ENCODE measurements around the gene TDRD10.
"Not testable (repeated sequence)": the region's sequence is repeated elsewhere in the genome, so short reads cannot be mapped to it uniquely, and the experiment has no call there.

Gene TDRD10

DNA sequence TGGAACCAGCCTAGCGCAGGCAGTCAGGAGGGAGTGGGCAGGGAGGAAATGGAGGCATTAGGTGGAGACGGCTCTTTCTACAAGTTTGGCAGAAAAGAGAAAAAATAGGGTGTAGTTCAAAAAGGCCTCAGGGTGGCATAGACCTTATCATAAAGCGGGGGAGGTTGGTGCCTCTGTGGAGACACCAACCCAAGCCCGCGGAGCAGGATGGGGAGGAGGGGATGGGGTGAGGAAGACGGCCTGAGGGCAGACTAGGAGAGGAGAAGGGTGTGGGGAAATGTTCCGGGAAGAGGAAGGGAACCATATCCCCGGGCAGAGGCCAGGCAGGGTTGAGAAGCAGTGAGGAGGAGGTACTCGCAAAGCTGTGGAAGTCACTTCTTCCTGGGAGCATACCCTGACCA lies 17.6 kb downstream of the TDRD10 start:
- no peak for DNase-seq

DNA sequence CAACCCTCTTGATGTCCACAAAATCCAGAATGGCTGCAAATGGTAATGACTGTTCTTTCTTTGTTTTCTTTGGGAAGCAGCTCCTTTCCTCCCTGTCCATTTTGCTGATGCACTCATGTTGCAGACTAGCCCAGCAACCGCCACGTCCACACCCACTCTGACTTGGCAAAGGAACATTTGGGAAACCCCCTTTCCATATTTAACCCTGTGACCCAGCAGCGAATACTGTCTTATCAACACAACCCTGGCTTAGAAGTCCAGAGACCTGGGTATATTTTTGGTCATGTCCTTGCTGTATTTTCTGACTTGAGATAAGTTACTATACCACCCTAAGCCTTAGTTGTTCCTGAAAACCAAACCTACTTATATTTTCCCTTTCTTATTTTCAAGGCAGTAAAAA lies 18.3 kb downstream of the TDRD10 start:
- no peak for DNase-seq

DNA sequence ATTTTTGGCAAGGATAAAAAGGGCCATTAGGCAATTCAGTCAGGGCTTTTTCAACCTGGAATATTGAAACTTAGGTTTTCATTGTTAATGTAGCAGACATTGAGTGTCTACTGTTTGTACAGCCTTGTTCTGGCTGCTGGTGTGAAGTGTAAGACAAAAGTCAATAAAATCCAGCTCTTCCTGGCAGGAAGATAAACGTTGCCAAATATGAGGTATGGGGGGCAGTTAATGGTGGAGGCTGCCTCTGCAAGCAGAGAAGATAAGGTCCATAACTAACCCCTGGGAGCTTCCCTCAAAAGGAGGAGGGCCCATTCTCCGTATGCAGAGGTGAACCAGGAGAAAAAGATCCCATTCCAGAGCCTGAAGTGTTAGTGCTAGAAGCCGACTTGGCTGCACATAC lies 19.7 kb downstream of the TDRD10 start:
- no peak for DNase-seq

DNA sequence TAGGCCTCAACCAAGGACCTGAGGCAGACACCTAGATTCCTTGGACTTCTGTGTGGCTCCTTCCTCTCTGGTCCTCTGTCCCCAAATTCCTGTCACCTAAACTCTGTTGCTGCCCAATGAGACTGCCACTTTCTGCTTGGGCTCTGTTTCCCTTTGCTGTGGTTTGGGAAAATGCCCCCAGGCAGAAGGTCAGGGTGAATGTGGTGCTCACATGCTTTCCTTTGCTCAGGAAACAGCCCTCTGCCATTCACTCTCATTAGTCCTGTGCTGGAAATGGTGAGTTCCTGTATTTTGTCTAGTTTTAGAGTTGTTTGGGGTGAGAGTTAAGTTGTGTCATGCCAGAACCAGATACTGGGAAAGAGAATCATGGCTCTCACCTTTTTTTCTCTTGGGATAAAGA lies 22.9 kb downstream of the TDRD10 start:
- no peak for DNase-seq

DNA sequence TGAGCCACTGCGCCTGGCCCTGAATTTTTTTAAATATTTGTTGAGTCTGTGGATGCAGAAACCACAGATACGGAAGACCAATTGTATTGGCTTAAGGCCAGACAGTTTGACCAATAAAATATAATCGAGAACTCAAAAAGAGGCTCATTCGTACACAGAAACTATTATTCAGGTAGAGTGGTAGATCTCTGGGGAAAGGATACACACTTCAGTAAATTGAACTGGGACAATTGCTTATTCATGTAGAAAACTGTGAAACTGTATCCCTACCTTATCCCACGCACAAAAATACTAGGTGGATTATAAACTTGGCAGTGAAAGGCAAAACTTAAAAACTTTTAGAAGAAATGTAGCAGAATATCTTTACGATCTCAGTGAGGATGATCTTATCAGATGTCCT lies 25.2 kb downstream of the TDRD10 start:
- DNase-seq: no peak

DNA sequence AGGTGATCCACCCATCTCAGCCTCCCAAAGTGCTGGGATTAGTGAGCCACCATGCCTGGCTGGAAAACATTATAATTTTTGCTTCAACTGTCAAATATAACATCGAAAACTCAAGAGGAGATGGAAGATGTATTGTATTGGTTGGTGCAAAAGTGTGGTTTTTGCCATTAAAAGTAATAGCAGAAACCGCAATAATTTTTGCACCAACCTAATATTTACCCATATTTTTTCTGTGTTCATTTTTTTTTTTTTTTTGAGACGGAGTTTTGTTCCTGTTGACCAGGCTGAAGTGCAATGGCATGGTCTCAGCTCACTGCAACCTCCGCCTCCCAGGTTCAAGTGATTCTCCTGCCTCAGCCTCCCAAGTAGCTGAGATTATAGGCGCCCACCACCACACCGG lies 27.3 kb downstream of the TDRD10 start:
- no peak for DNase-seq

DNA sequence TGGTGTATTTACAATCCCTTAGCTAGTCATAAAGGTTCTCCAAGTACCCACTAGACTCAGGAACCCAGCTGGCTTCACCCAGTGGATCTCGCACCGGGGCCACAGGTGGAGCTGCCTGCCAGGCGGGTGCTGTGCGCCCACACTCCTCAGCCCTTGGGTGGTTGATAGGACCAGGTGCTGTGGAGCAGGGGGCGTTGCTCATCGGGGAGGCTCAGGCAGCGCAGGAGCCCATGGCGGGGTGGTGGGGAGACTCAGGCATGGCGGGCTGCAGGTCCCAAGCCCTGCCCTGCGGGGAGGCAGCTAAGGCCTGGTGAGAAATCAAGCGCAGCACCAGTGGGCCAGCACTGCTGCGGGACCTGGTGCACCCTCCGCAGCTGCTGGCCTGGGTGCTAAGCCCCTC lies 29.9 kb downstream of the TDRD10 start:
- DNase-seq: not testable (repeated sequence)

DNA sequence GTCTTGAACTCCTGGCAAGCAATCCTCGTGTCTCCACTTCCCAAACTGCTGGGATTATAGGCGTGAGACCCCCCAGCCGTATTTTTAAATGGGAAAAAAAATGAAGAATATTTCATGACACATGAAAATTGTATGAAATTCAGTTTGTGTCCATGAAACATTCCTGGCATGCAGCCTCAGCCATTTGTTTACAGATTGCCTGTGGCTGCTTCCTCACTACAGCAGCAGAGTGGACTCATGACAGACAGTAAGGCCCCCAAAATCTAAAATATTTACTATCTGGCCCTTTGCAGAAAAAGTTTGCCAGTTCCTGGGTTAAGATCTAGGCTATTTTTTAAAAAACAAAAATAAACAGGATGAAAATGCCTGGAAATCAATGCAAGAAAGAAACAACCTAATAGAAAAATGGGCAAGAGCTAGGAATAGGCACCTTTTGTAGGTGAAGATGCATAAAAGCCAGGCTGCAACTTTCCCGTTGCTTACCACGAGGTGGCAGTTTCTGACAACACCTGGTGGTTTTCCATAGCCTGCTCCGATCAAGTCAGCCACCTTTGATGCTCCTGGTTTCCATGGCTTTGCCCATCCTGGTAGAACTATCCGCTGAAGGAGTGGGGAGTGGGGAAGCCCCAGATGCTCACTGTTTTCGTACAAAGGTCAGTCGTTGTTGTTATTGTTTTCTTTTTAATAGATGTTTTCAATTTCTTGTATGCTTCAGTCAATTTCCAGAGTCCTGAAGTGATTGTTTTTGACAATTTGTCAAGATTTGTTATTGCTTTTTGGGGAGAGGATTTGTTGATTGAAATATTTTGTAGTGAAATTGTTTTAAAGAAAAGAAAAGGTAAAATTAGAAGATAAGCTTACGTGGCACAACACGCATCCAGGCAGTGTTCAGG lies 32.2 kb downstream of the TDRD10 start:
- peak; percentile 79 for DNase-seq

DNA sequence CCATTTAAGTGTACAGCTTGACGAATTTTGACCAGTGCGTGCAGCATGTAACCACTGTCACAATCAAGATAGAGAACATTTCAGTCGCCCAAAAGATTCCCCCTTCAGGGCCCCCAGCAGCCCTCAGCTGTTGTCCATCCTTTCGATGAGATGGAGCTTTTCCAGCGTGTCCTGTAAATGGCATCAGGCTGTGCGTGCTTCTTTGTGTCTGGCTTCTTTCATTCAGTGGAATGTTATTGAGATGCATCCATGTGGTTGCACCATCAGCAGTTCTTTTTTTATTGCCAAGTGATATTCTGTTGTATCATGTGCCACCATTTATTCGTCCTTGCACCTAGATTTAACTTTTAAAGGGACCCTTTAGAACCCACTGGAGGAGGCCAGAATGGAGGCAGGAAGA lies 34.6 kb downstream of the TDRD10 start:
- no peak for DNase-seq

DNA sequence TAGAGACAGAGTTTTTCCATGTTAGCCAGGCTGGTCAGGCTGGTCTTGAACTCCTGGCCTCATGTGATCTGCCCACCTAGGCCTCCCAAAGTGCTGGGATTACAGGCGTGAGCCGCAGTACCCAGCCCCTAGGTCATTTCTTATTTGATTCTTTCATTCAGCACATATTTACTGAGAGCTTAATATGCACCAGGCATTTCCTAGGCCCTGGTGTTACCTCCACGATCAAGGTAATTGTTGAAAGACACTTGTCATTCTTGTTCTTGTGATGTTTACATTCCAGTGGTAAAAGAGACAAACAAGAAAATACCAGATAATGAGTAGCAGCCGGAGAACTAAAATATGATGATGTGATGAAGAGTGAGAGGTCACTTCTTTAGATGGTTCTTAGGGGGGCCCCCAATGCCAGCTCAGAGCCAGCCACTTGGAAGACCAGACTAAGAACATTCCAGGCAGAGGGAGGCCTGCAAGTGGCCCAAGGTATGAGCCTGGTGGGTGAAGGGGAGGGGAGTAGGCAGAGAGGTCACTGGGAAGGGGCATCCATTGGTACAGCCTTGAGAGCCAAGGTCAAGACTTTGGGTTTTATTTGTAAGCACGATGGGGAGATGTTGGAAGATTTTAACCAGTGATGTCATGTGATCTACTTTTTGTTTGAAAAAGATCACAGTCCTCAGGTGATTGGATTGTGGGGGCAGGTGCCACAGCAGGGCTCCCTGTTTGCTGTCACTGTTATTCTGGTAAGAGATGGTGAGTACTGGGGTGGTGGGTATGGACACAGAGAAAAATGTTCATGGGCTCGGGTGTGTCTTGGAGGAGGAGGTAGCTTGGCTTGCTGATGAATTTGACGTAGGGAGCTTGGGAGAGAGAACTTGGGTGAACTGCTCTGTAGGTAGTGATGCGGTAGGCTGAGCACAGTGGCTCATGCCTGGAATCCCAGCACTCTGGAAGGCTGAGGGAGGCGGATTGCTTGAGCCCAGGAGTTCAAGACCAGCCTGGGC lies 37.8 kb downstream of the TDRD10 start:
- no peak for DNase-seq

DNA sequence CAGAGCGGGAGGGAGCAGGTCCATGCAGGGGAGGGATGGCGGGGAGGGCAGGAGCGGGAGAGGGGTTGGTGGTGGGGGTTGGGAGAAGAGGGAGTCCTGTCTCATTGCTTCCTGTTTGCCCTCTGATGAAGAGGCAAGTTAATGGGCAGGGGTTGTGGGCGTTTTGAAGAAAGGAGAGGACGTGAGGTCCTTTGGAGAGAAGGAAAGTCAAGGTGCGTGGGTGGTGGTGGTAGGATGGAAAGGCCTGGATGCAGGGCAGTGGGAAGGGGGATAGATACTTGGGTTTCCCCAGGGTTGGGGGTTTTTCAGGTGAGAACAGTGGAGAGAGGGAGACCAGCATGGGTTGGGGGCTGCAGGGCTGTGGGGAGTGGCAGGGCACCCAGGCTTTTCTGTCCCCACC lies 39.2 kb downstream of the TDRD10 start:
- DNase-seq: no peak

DNA sequence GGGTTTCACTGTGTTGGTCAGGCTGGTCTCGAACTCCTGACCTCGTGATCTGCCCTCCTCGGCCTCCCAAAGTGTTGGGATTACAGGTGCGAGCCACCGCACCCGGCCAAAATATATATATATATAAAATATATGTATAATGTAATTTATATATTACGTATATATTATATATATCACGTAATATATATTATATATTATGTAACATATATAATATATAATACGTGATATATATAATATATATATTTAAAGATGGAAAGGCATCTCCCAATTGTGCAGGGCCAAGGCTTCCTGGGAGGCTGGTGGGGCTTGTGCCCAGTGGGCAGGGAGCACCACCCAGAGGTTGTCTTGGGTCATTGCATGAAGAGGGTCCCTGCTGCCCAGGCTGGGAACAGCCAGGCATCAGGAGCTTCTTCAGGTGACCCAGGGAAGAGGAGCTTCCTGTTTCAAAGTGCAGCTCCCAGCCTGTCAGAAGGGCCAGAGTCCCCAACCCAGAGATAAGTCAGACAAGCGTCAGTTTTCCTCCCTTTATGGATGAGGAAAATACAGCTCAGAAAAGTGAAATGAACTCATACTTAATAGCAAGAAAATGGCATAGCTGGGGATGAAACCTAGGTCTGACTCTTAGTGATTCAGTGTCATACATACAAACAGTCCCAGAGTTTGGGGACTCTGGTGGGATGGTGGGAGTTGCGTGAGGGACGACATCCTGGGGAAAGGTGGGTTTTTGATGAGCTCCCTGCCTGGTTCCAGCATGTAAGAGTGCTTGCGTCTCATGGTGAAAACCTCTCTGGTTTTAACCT lies 44.4 kb downstream of the TDRD10 start:
- peak; percentile 39 for DNase-seq

DNA sequence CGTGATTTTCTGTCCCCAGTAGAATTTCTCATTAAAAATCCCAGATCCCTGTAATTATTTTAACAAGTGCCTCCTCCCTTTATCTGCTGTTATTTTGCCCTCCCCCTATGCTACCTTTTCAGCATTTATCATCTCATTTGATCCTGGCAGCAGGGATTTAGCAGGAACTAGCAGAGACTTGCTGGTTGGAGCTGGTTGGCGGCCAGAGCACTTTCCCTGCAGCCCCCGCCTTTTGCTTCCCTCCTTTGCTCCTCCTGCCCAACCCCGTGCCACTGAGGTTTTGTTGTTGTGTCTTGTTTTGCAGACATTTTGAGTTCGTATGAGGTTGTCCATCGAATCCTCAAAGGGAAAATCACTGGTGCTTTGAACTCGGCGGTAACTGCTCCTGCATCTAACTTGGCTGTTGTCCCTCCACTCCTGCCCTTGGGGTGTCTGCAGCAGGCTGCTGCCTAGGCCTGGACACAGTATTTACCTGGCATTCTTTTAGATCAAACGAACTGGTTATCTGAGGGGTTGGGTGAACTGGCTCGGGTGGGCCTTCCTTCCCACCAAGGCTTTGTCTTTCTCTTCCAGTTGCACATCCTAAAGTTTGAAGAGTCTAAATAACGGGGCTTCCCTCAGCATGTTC lies 45.2 kb downstream of the TDRD10 start:
- no peak for DNase-seq

DNA sequence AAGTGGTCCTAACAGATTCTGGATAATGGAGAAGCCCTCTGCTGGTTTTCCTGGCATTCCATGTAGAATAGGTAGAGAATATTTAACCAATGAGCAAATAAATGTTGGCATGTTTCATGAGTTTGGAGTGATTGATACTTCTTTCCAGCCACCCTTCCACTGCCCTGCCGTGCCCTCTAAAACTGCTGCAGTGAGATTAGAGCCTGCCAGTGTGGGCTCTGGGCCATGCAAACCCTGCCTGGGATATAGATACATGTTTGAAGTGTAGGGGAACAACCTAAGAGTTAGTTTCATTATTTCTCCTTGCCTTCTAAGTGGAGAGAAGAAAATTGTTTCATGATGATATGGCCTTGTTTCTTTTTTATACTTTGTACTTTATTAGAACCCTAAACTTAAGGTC lies 46.0 kb downstream of the TDRD10 start:
- no peak for DNase-seq

DNA sequence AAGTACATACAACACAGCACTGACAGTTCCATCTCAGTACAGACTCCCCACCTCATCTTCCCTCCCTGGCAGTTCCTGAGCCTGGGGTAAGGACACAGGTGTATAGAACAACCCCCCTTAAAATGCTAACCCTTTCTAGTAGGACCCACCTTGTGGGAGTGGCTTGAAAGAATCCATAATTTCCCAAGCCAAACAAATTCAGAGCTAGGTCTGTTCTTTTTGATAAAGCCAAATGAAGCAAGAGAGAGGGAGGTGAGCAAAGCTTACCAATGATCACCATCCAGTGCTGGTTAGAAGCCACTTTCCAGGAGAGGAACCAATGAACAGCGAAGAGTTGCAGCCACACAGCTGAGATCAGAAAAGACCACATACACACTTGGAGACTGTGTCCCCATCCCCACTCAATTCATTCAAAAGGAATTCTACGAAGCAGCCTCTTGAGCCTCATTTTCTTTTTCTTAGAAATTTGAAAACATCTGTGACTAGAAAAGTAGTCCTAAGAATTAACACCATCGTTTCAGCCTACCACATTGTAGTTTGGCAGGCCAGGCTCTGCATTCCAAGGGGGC lies 47.3 kb downstream of the TDRD10 start:
- no peak for DNase-seq

DNA sequence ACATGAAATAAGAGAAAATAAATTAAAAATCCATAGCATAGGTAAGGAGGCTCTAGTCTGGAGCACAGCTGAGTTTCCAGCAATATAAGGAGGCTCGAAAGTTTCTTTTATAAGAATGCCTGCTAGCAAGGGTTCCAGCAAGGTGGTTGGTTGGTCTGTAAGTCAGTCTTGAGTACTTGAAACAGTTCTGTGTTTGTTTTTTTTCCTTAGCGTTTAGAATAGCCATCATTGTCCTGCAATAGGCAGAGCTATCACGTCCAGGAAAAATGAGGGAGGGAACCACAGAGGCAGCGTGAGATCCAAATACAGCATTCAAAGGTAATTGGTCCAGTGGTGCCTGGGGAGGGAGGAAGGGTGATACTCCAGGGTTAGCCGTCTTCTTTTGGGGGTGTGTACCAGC lies 48.1 kb downstream of the TDRD10 start:
- DNase-seq: no peak

DNA sequence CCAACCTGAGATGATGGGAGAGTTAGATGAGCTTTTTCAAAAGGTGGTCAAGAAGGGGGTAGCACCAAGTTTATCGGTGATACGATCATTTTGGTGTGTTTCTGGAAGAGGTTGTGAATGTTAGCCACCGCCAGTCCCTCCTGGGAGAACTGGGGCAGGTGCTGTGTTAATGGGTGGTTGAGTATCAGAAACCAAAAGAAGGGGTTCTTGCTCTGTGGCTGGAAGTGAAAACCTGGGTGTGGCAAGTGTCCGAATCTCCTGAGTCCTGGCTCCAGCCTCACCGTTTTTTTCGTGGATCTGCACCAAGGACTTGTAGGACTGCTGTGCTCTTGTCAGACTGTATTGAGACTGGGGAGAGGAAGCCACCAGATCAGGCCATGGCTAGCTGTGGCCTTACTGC lies 48.6 kb downstream of the TDRD10 start:
- DNase-seq: no peak

DNA sequence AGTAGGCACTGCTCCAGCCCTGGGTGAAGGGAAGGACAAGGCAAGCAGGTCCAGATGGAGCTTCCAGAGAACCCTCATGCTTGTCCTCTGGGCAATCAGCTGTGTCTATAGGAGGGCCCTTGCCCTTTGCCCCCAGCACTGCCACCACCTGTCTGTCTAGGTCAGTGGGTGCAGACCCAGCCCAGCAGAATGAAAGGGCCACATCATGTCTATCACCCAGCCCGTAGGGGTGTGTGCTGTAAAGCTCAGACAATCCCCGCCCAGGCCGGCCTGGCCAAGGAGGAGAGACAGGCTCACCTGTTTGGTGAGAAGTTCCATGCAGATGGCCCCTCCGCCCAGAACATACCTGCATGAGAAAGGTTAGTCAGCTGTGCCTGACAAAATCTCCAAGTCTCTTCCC lies 49.5 kb downstream of the TDRD10 start:
- DNase-seq: no peak

DNA sequence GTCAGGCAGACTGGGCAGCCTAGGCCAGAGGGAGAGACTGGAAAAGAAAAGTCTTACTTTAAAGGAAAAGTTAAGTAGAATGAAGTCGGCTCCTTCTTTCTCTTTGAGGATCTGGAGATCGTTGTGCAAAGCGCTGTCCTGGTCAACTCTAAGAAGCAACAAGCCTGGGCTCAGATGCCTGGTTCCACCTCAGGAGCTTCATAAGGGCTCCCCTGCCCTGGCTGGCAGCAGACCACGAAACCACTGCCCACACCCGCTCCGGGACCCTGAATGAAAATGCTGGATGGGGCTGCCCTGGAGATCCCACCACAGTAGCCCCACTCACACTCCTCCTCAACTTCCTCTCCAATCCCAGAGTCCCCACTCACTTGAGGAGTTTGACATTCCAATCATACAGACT lies 50.0 kb downstream of the TDRD10 start:
- no peak for DNase-seq

DNA sequence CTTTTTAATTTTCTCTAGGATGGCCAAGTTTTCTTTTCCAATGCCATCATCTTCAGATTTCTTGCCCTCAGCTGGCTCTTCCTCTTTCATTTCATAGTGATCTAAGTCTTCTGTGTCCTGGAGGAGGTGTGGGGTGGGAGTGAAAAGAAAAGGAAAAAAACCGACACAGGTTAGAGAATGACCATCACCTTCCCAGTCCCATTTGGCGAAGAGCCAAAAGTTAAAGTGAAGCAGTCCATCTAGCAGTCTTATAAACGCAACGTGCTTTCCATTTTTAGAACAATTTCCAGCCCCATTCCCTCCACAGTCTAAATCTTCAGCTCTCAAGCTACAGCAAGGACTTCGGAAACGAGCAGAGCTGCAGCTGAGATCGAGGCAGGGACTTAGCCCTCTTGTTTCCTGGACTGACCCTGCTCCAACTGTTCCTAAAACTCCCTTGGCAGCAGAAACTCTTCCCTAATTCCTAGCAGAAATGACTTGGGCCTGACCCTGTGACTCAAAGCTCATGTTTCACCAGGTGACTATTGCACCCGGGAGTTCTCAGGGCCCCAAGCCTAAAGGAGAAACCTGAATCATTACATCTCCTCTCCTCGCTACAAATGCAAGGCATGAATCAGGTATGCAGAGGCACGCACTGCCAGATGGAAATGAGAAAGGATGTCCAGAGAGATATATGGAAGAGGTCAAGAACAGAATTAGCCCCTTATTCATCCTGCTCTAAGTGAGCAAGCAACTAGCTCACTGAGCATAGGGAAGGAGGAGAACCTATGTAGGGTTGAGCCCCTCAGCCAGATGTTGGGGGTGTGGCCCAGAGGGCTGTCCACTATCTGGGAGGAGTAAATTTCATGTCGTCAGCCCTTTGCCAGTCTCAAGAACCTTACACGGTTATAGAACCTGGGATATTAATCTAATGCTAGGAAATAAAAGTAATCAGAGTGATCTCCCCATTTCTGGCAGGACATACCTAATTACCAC lies 51.3 kb downstream of the TDRD10 start:
- DNase-seq: no peak

DNA sequence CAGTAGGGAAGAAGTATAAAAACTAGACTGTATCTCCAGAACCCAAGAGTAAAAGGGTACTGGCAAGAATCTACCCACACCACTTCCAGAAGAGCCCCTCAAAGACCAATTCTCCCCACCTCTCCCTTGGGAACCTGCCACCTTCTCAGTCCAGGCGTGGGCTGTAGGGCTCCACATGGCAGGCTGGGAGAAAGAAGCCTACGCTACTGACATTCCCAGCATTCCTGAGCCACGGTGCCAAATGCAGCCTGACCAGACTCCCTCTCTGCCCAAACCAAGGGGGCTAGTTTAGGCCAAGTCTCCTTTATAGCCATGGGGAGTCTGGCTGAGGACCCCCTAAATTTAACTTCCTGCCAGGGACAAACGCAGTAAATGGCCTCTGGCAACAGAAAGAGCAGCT lies 54.4 kb downstream of the TDRD10 start:
- DNase-seq: no peak
